Measurements from ENCODE around the gene COL5A2.

Gene COL5A2

GRCh38 chr2:189147989-189148388 is 31.6 kb downstream of the COL5A2 start:
- no peak for DNase-seq (ENCODE audit: low read depth in 1 of 2, low spot score in 1 of 2)

- DNase-seq (ENCODE audit: low read depth in 1 of 2, low spot score in 1 of 2), result no peak
Measured at GRCh38 chr2:189147361-189147760, 32.2 kb downstream of the COL5A2 start.

- DNase-seq (ENCODE audit: low read depth in 1 of 2, low spot score in 1 of 2), result no peak
Measured at GRCh38 chr2:189146553-189146952, 33.0 kb downstream of the COL5A2 start.

DNA sequence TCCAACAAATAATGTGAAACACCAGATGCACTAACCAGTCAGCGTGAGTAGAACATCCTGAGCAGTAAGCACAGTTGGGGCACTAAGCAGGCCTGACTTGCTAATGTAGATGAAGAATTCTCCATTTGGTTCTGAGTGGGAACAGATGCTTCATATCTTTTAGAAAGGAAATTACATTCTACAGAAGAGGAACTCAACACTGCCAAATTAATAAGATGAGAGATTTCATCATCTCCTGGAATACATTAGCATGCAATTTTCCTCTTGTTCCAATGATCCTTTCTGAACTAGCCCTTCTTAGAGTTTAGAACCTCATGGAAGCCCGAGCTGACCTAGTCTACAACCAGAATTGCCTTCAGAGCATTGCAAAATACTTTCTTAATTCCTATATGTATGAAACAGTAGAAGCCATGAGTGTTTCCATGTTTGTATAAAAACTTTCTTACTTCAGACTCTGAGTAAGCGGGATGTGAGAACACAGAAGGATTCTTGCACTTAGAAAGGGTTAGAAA is 34.8 kb downstream of the COL5A2 start:
- DNase-seq (ENCODE audit: low read depth in 1 of 2, low spot score in 1 of 2), result no peak

DNA sequence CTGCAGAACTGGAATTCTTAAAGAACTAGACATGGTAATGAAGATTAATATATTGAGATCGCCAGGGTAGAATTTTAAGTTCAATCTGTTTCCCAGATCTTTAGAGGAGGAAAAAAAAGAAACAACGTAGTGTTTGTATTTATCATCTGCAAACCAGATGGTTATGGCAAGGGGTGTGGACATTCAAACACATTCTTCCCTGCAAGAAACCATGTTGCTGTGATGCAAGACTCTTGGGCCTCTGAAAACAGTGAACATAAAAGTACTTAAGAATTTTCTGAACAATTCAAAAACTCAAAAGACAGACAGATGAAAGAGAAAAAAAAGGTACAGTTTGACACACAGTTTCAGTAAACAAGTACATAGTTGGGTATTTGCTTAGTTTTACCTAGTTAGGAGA is 35.6 kb downstream of the COL5A2 start:
- DNase-seq (ENCODE audit: low read depth in 1 of 2, low spot score in 1 of 2), result no peak

GRCh38 chr2:189142893-189143759 is 36.4 kb downstream of the COL5A2 start:
- peak in 1 of 2 donors; percentile 1 for DNase-seq (ENCODE audit: low read depth in 1 of 2, low spot score in 1 of 2)

GRCh38 chr2:189138800-189139199 is 40.8 kb downstream of the COL5A2 start:
- DNase-seq (ENCODE audit: low read depth in 1 of 2, low spot score in 1 of 2), result no peak

- DNase-seq (ENCODE audit: low read depth in 1 of 2, low spot score in 1 of 2), result no peak
Measured at GRCh38 chr2:189137519-189137918, 42.0 kb downstream of the COL5A2 start.

DNA sequence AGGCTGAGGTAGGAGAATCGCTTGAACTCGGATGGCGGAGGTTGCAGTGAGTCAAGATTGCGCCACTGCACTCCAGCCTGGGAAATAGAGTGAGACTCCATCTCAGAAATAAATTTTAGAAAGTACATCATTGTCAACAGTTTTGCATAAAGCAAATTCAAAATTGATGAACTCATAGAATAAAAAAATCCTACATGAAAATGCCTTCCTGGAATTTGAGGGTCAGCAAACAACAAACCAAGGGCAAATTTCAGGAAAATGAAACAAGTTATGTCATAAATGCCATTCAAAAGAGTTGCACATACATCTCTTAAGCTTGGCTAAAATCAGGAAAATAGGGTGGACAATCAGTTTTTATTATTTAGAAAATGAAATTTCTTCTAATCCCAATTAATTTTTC is 45.1 kb downstream of the COL5A2 start:
- no peak for DNase-seq (ENCODE audit: low read depth in 1 of 2, low spot score in 1 of 2)

DNA sequence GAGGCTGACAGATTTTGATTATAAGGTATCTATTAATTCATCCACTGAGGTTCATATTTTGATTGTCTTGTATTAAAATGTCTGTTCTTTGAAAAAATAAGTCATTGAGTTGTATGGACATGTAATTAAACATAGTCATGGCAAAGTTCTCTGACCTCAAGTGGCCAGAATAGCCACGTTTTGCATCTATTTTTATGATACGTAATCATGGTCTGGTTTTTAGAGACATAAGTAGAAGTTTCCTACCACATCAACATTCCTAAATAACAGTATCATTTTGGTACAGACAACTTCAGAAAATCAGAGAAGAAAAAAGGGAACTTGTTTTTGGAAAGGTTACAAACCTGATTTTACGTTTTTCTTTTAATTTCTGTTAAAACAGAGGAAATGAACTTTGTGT is 47.6 kb downstream of the COL5A2 start:
- DNase-seq (ENCODE audit: low read depth in 1 of 2, low spot score in 1 of 2), result no peak

- no peak for DNase-seq (ENCODE audit: low read depth in 1 of 2, low spot score in 1 of 2)
Measured at GRCh38 chr2:189129971-189130370, 49.6 kb downstream of the COL5A2 start.

DNA sequence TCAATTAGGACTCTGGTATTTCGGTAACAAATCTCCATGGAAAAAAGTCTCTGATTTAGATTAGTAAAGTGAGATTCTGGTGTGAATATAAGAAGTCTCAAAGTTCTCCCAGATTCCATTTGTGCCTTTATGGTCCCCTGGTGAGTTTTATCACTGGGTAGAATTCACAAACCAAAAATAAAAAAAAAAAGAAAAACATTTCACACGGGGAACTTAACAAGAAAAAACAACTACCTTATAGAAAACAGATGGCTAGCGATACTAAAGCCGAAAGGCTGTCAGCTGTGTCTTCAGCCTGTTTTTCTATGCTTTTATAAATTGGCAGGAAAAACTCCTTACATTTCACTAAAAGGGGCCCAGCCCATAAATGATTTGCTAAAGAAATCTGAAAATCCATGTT is 50.6 kb downstream of the COL5A2 start:
- no peak for DNase-seq (ENCODE audit: low read depth in 1 of 2, low spot score in 1 of 2)

GRCh38 chr2:189127756-189128155 is 51.8 kb downstream of the COL5A2 start:
- DNase-seq (ENCODE audit: low read depth in 1 of 2, low spot score in 1 of 2), result no peak

- DNase-seq (ENCODE audit: low read depth in 1 of 2, low spot score in 1 of 2), result no peak
Measured at GRCh38 chr2:189125195-189125594, 54.4 kb downstream of the COL5A2 start.

DNA sequence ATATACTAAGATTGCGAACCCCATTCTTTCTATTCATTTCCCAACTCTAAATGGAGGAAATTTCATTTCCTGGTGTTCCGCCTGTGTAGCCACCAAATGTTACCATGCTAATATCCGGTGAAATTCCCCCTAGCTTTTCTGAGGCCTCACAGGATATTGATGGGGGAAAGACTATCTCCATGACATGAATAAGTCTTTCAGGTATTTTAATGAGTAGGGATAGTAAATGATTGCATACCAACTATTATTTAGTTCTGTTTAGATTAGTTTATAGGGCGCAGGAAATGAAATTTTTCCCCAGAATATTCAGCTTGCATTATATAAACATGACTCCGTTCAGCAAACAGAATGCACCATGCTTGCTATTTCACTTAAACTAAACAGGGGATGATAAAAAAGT is 55.4 kb downstream of the COL5A2 start:
- no peak for DNase-seq (ENCODE audit: low read depth in 1 of 2, low spot score in 1 of 2)

DNA sequence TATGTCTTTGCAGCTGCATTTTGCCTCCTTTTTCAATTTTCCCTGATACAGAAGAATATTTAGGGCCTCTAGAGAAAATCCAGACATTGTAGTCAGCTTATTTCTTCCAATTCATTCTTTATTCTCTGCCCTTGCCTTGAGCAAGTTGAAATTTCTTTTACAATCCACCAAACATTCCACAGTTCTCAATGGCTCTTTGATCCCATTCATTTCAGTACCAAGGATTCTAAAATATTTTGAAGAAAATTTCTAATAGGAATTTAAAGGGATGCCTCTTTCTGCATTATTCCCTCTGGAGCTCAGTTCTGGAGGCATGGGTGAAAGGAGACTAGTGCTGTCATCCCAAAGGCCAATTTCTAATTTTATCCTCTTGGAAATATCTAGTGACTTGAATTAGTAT is 61.2 kb downstream of the COL5A2 start:
- DNase-seq (ENCODE audit: low read depth in 1 of 2, low spot score in 1 of 2), result no peak

- DNase-seq (ENCODE audit: low read depth in 1 of 2, low spot score in 1 of 2), result no peak
Measured at GRCh38 chr2:189116979-189117378, 62.6 kb downstream of the COL5A2 start.

GRCh38 chr2:189116087-189116486 is 63.5 kb downstream of the COL5A2 start:
- no peak for DNase-seq (ENCODE audit: low read depth in 1 of 2, low spot score in 1 of 2)

GRCh38 chr2:189115126-189115525 is 64.4 kb downstream of the COL5A2 start:
- DNase-seq (ENCODE audit: low read depth in 1 of 2, low spot score in 1 of 2), result no peak

GRCh38 chr2:189113963-189114362 is 65.6 kb downstream of the COL5A2 start:
- DNase-seq (ENCODE audit: low read depth in 1 of 2, low spot score in 1 of 2), result no peak

DNA sequence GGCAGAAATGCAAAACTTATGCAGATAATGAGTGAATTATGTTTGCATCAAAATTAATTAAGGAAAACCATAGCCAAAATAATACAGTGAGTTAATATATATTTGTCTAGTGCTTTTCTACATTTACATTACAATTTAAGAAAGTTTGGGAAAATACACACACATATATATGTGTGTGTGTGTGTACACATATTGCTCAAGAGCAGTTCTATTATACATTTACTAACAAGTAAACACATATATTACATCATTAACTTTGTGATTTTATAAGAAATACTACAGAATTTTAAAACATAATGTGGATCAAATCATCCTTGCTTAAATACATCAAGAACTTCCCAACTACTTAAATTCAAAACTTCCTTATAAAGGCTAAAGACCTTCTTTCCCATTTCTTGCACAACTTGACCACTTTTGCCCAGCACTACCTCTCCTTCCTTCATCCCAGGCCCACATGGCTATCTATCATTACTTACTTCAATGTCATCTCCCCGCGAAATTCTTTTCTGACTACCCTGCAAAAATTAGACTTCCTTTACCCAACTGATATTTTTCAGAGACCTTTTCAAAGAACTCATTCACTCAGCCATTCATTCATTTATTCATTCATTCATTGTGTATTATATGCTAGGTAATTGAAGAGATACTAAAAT is 68.4 kb downstream of the COL5A2 start:
- no peak for DNase-seq (ENCODE audit: low read depth in 1 of 2, low spot score in 1 of 2)

GRCh38 chr2:189109921-189110397 is 69.6 kb downstream of the COL5A2 start:
- DNase-seq (ENCODE audit: low read depth in 1 of 2, low spot score in 1 of 2), result no peak

Measured in activated T-helper 1 cell treated with anti-CD3 and anti-CD28 coated beads, Interleukin-2, amount 50 U/mL, for 16 hours (primary cell).